HG02840 (cell line): ENCODE measurements around the gene WDR72.
"Not testable (repeated sequence)": the region's sequence is repeated elsewhere in the genome, so short reads cannot be mapped to it uniquely, and the experiment has no call there.

Experiments used
- ATAC-seq: cut with Tn5 transposase; IDR thresholded peaks from one replicate; pipeline ENCODE4 v1.9.1; 2021; ENCODE audit warnings: mild to moderate bottlenecking, moderate library complexity, moderate number of reproducible peaks; ENCODE audit not compliant: unreplicated experiment, low FRiP score

The WDR72 gene

GRCh38 chr15:53540626-53541300 lies 218.7 kb downstream of the WDR72 start:
- not testable (repeated sequence) for ATAC-seq

- ATAC-seq: no peak
Measured at GRCh38 chr15:53539878-53540277, 219.6 kb downstream of the WDR72 start.

GRCh38 chr15:53536479-53537120 lies 222.9 kb downstream of the WDR72 start:
- no peak for ATAC-seq

GRCh38 chr15:53535886-53536285 lies 223.6 kb downstream of the WDR72 start:
- ATAC-seq: no peak

- ATAC-seq: no peak
Measured at GRCh38 chr15:53534105-53534839, 225.2 kb downstream of the WDR72 start.

GRCh38 chr15:53530761-53531160 lies 228.7 kb downstream of the WDR72 start:
- ATAC-seq: no peak

- ATAC-seq: no peak
Measured at GRCh38 chr15:53527996-53528395, 231.5 kb downstream of the WDR72 start.

GRCh38 chr15:53525894-53526293 lies 233.6 kb downstream of the WDR72 start:
- ATAC-seq: no peak

GRCh38 chr15:53522991-53523390 lies 236.5 kb downstream of the WDR72 start:
- ATAC-seq: no peak

- no peak for ATAC-seq
Measured at GRCh38 chr15:53520996-53521395, 238.5 kb downstream of the WDR72 start.

- no peak for ATAC-seq
Measured at GRCh38 chr15:53513431-53513830, 246.0 kb downstream of the WDR72 start.

- no peak for ATAC-seq
Measured at GRCh38 chr15:53512029-53512428, 247.4 kb downstream of the WDR72 start.

GRCh38 chr15:53511175-53511574 lies 248.3 kb downstream of the WDR72 start:
- ATAC-seq: no peak

GRCh38 chr15:53506370-53506769 lies 253.1 kb downstream of the WDR72 start:
- no peak for ATAC-seq

GRCh38 chr15:53498996-53499395 lies 260.5 kb downstream of the WDR72 start:
- ATAC-seq: no peak

GRCh38 chr15:53490341-53490740 lies 269.1 kb downstream of the WDR72 start:
- ATAC-seq: no peak

- ATAC-seq: no peak
Measured at GRCh38 chr15:53482055-53482454, 277.4 kb downstream of the WDR72 start.

GRCh38 chr15:53477981-53478766 lies 281.3 kb downstream of the WDR72 start:
- no peak for ATAC-seq

- ATAC-seq: no peak
Measured at GRCh38 chr15:53473886-53474285, 285.6 kb downstream of the WDR72 start.

- ATAC-seq: no peak
Measured at GRCh38 chr15:53473435-53473834, 286.0 kb downstream of the WDR72 start.

- ATAC-seq: no peak
Measured at GRCh38 chr15:53472883-53473282, 286.6 kb downstream of the WDR72 start.
